GM12891 (cell line): ENCODE results near the gene DUSP23.

ENCODE experiments used
- DNase-seq: peaks from one replicate; pipeline ENCODE4 v3.0.0; 2011; ENCODE audit warnings: low spot score; ENCODE audit not compliant: insufficient read length
- FAIRE-seq: peaks from 2 replicates; lab custom pipeline; 2011; peaks lifted over from hg19 to GRCh38; lab: Jason Lieb, UNC
- PAX5 ChIP-seq: IDR thresholded peaks from 2 replicates; pipeline ENCODE4 v1.6.1; 2011; ENCODE audit warnings: low read length, moderate library complexity, mild to moderate bottlenecking; ENCODE audit not compliant: insufficient read depth, severe bottlenecking
- POLR2A ChIP-seq: IDR thresholded peaks from 2 replicates; pipeline ENCODE4 v1.6.1; 2011; ENCODE audit warnings: low read depth, low read length, control low read depth
- POLR2AphosphoS5 ChIP-seq: IDR thresholded peaks from 2 replicates; pipeline ENCODE4 v1.6.1; 2011; ENCODE audit warnings: low read depth, low read length, control low read depth
- POU2F2 ChIP-seq: IDR thresholded peaks from 2 replicates; pipeline ENCODE4 v1.6.1; 2011; ENCODE audit warnings: low read depth, mild to moderate bottlenecking, control low read depth, low read length, moderate library complexity
- SPI1 ChIP-seq: IDR thresholded peaks from 2 replicates; pipeline ENCODE4 v1.6.1; 2011; ENCODE audit warnings: low read depth, low read length, control low read depth
- TAF1 ChIP-seq: IDR thresholded peaks from 2 replicates; pipeline ENCODE4 v1.6.1; 2011; ENCODE audit warnings: low read depth, low read length, control low read depth

The DUSP23 gene

DNA sequence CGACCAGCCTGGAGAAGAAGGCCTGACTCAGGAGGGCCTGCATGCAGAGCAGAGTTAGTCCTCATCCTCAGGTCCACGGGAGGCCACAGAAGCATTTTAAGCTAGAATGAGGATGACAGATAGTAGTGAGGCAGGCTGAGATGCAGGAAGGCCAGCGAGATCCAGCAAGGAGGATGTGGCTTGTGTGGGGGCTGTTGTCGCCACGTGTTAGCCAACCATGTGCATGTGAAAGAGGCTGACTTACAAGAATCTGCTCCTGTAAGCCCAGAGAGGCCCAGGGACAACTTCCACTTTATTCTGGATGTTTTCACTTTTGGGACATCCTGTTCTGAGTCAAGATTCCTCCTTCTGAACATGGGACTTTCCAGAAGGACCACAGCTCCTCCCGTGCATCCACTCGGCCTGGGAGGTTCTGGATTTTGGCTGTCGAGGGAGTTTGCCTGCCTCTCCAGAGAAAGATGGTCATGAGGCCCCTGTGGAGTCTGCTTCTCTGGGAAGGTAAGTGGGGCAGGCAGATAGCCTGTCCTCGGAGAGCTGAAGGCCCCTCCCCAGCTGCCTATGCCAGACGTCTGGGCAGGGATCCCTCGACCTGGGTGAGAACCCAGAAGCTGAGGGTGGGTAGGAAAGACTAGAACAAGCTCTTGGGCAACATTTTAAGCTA, 45.8 kb downstream of the DUSP23 start, which contains the start of gene SLAMF8:
Gene SLAMF8, plus strand, starts transcription at position 433 of the 661 bp plus-strand sequence. Its CDS starts 26 bp downstream, at position 459.
- TF ChIP-seq PAX5 (no peak), POLR2AphosphoS5 (no peak), TAF1 (no peak), POLR2A (no peak), POU2F2 (no peak), SPI1 (no peak)

GRCh38 chr1:159827102-159827490, 46.3 kb downstream of the DUSP23 start:
- DNase-seq = no peak
- FAIRE-seq = no peak
- no peak for TF ChIP-seq TAF1
- no peak for TF ChIP-seq POU2F2
- TF ChIP-seq POLR2AphosphoS5 = no peak
- no peak for TF ChIP-seq SPI1
- no peak for TF ChIP-seq PAX5
- TF ChIP-seq POLR2A = no peak

More for the DNA sequence above, 45.8 kb downstream of the DUSP23 start, which contains the start of gene SLAMF8:
- no peak for DNase-seq
- peak; percentile 82 for FAIRE-seq

GRCh38 chr1:159827549-159827948, 46.8 kb downstream of the DUSP23 start:
- TF ChIP-seq POU2F2 (no peak), POLR2AphosphoS5 (no peak), SPI1 (no peak), PAX5 (no peak), TAF1 (no peak), POLR2A (no peak)
- FAIRE-seq = no peak
- no peak for DNase-seq

DNA sequence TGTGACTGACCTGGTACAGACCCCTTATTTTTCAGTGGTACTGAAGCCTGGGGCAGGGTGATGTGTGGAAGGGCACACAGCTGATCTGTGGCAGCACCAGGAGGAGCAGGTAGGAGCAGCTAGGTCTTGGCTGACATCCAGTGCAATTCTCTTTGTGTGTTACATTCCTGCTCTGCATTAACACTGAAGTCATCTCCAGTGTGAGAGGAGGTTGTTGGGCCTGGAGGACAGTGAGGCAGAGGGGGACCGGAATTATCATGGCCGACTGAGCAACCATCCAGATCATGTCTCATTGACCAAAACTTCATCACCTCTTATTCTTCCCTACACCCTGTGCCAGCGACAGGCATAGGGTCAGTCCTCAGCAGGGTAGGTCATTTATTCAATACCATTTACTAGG, 47.4 kb downstream of the DUSP23 start:
- FAIRE-seq = peak; percentile 16
- no peak for DNase-seq

DNA sequence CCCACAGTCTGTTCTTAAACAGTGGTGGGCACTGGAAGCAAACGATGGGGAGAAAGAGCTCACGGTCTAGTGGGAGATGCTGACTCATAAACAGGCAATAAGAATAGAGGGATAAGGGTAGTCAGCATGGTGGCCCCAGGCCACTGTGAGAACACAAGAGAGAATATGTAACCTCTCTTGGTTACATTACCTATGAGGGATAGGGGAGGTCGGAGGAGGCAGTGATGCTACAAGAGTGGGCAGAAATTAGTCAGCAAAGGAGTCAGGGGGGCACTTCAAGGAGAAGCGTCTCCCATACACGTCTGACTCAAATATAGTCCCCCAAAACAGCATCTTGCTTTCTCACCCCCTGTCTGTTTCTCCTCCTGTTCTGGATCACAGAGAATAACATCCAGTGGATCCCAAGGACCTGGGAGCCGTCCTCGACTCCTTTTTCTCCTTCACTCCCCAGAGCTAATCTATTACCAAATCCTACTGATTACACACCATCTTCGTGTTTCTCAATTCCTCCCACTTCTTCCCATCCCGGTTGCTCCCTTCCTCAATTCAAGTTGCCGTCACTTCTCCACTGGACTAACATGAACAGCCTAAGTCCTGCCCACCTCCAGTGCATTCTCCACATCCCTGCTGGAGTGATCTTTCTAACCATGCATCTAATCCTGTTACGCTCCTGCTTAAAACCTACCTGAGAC, 48.0 kb downstream of the DUSP23 start:
- no peak for FAIRE-seq
- no peak for TF ChIP-seq SPI1
- no peak for TF ChIP-seq POLR2A
- TF ChIP-seq POLR2AphosphoS5 = no peak
- no peak for TF ChIP-seq PAX5
- no peak for TF ChIP-seq POU2F2
- no peak for TF ChIP-seq TAF1
- no peak for DNase-seq

More for the DNA sequence above, 47.4 kb downstream of the DUSP23 start:
- TF ChIP-seq PAX5 = no peak
- no peak for TF ChIP-seq POLR2AphosphoS5
- no peak for TF ChIP-seq SPI1
- no peak for TF ChIP-seq POU2F2
- no peak for TF ChIP-seq POLR2A
- TF ChIP-seq TAF1 = no peak

DNA sequence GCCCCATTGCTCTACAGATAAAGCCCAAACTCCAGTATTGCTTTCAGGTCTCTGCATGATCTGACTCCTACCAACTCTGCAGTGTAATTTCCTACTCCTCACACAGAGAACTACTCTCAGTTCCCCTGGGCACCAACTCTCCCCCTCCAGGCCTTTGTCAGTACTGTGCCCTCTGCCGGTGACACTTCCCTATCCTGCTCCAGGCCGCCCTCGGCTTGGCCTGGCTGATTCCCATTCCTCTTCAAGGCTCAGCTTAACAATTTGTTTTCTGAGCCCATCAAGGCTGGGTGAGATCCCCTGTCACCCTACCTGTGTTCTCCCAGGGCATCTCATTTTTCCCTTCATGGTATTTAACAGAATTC, 48.5 kb downstream of the DUSP23 start:
- TF ChIP-seq PAX5 = no peak
- peak; percentile 75 for TF ChIP-seq SPI1
- FAIRE-seq (peak; percentile 79), DNase-seq (peak; percentile 45)

DNA sequence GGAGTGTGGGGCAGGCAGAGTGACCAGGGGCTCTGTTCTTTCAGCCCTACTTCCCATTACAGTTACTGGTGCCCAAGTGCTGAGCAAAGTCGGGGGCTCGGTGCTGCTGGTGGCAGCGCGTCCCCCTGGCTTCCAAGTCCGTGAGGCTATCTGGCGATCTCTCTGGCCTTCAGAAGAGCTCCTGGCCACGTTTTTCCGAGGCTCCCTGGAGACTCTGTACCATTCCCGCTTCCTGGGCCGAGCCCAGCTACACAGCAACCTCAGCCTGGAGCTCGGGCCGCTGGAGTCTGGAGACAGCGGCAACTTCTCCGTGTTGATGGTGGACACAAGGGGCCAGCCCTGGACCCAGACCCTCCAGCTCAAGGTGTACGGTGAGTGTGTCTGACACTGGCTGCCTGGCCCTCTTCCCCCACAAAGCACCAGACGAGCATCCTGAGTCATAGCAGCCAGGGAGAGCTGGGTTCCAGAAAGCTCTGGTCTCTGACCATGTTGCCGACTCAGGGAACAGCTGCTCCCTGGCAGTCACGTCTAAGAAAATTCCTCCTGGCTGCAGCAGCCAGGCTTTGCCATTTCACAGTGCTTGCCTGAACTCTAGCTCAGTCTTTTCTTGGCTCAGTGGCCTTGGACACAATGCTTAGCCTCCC, 49.2 kb downstream of the DUSP23 start:
- DNase-seq (no peak), FAIRE-seq (no peak)
- TF ChIP-seq TAF1 (no peak), SPI1 (no peak), POU2F2 (no peak), POLR2AphosphoS5 (no peak), POLR2A (no peak), PAX5 (no peak)

- DNase-seq = no peak
- TF ChIP-seq POU2F2 = no peak
- no peak for TF ChIP-seq SPI1
- no peak for TF ChIP-seq POLR2A
- no peak for TF ChIP-seq POLR2AphosphoS5
- TF ChIP-seq TAF1 = no peak
- TF ChIP-seq PAX5 = no peak
- no peak for FAIRE-seq
These were observed 50.0 kb downstream of the DUSP23 start for GRCh38 chr1:159830722-159831121.

DNA sequence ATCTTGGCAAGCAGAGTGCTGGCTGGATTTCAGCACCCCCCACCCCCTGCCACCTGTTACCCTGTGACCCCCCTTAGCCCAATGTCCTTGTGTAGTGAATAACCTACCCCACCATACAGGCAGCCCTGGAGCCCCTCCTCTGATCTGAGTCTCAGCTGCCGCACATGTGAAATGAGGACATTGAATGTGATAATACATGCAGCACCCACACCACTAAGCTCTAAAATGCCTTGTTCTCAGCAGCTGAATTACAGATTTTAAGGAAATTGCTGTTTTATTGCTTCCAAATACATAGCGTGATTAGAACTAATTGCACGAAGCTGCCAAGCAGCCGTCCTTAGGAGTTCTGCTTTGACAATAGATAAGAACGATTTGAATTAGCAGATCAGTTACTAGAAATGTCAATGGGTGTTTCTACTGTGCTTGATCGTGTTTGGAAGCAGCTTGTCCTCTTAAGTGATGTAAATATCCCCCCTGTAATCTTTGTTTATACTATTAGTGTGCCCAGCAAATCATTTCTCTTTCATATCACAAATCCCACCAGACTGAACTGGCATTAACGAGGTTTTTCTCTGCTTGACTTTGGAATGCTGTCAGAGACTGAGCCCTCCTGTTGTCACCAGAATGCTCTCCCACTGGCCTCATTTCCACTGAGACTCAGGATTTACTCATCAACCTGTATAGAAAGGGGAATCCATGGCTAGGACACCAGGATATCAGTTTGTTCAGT, 50.8 kb downstream of the DUSP23 start:
- DNase-seq (no peak), FAIRE-seq (no peak)
- TF ChIP-seq POU2F2 = no peak
- no peak for TF ChIP-seq TAF1
- no peak for TF ChIP-seq PAX5
- no peak for TF ChIP-seq SPI1
- TF ChIP-seq POLR2AphosphoS5 = no peak
- no peak for TF ChIP-seq POLR2A
